Activated gamma-delta T cell (primary cell): Measurements from ENCODE around the gene RBM12.
A peak's percentile ranks its signal among the peaks of the same experiment; 100 is the strongest.
"Not testable (repeated sequence)": the region's sequence is repeated elsewhere in the genome, so short reads cannot be mapped to it uniquely, and the experiment has no call there.

Experiments used
- DNase-seq: peaks from one replicate; lab custom pipeline; 2025; lab: John Stamatoyannopoulos, UW
- total RNA-seq, 2 donors: gene quantifications; one replicate each; lab custom pipeline; 2026; lab: John Stamatoyannopoulos, UW

The RBM12 gene, protein sequence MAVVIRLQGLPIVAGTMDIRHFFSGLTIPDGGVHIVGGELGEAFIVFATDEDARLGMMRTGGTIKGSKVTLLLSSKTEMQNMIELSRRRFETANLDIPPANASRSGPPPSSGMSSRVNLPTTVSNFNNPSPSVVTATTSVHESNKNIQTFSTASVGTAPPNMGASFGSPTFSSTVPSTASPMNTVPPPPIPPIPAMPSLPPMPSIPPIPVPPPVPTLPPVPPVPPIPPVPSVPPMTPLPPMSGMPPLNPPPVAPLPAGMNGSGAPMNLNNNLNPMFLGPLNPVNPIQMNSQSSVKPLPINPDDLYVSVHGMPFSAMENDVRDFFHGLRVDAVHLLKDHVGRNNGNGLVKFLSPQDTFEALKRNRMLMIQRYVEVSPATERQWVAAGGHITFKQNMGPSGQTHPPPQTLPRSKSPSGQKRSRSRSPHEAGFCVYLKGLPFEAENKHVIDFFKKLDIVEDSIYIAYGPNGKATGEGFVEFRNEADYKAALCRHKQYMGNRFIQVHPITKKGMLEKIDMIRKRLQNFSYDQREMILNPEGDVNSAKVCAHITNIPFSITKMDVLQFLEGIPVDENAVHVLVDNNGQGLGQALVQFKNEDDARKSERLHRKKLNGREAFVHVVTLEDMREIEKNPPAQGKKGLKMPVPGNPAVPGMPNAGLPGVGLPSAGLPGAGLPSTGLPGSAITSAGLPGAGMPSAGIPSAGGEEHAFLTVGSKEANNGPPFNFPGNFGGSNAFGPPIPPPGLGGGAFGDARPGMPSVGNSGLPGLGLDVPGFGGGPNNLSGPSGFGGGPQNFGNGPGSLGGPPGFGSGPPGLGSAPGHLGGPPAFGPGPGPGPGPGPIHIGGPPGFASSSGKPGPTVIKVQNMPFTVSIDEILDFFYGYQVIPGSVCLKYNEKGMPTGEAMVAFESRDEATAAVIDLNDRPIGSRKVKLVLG
- total RNA-seq: 133 to 140 reads per million in 2 donors

DNA sequence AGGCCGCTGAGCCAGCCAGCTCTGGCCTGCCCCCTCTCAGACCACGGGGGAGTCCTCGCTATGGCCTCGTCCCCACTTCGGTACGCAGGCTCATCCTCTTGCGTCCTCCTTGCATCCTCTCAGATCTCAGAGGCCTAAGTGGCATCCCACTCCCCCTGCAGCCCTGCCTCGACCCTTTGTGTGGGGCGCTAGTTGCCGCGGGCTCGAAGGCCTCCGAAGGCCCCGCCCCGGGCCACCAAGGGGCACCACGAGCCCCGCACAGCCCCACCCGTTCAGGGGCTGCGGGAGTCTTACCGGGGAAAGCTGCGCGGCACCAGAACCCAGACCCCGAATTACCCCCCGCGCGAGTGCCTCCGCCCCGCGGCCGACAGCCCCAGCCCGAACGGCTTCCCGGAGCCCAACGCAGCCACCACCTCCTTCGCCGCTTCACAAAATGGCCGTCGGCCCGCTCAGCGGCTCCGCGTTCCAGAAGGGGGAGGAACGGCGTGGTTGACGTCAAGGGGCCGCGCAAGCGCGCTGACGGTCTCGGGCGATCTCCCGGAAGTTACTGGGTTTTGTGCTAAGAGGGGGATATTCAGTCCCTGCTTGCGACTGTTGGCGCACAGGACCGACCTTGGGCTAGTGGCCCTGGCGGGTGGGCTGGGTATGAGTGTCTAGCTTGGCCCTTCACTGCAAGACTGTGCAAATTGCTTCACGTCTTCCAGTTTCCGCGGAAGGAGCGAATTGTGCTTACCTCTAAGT is at the start of gene RBM12, which contains the start of gene CPNE1:
Gene RBM12 (minus strand): TSS at position 435 of the 741 bp plus-strand sequence. CDS start 9,578 bp downstream, outside the sequence.
Gene CPNE1 (minus strand): TSS at position 435 of the 741 bp plus-strand sequence. CDS start 31,977 bp downstream, outside the sequence.
- DNase-seq: peak; percentile 88

DNA sequence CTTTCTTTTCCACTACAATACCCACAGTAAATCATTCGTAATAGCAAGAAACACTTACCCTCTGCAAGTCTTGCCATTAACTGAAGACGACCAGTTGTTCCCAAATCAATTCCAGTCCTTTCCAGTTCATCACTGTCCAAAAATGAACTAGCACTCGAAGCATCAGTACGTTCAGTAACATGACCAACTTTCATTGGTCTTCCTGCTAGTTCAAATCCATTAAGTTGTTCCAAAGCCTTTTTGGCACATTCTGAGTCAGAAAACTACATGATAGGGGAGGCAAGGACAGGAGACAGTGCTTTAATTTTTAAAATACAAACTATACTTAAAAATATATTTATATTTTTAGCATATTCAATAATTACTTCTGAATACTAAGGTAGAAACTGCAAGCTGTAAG is 49.4 kb upstream of the RBM12 start:
- no peak for DNase-seq

DNA sequence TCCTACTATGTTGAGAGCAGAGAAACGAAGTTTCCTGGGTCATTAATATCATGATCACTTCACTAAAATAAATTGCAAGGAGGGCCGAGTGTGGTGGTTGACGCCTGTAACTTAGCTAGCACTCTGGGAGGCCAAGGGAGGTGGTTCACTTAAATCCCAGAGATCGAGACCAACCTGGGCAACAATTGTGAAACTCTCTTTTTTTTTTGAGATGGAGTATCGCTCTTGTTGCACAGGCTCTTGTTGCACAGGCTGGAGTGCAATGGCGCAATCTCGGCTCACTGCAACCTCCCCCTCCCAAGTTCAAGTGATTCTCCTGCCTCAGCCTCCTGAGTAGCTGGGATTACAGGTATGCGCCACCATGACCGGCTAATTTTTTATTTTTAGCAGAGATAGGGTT is 48.4 kb upstream of the RBM12 start:
- not testable (repeated sequence) for DNase-seq

GRCh38 chr20:35711588-35712209 is 47.0 kb upstream of the RBM12 start:
- DNase-seq: no peak

DNA sequence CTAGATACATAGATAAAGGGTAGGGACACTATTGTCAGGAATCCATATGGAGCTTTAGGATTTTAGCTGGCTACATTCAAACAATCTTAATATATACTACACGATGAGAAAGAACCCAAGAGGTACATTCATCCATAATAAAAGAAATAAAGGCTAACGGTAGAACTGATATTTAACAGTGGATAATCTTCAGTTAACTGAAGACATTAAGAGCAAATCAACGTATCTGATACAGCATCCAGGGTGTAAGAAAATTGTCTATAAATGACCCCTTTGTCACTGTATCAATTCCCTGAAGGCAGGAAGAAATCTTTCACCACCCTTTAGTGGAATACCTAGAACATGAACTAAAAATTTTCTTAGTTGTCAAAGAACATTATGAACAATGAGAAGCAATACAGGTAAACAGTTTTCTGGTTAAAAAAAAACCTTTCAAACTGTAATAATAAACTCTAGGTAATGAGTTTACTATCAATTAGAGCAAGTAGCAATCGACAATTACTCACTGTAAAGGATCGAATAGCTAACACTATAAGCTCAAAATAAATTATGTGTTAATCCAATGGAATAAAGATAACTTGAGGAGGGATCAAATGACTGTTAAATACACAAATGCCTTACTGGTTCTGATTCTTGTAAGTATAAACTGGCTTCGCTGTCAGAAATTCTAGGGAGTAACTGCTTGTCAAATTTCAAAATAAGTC is 46.3 kb upstream of the RBM12 start:
- no peak for DNase-seq

- no peak for DNase-seq
Measured at GRCh38 chr20:35710039-35710438, 45.3 kb upstream of the RBM12 start.

DNA sequence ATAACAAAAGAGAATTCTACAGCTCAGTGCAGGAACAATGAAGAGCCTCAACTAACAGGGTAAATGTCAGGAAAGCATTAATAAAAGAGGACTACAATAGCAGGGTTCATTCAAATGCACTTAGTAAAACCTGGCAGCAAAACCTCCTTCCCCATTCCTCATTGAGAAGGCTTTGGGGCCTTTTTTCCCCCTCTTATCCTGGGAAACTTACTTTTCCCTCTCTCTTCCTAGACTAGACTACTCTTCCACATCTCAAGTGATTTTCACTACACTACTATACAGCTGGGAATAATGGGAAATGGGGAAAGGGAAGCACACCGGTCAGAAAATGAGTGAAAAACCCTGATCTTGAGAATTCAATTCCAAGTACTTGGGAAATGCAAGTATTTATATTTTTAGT is 44.6 kb upstream of the RBM12 start:
- DNase-seq: no peak

- no peak for DNase-seq
Measured at GRCh38 chr20:35708502-35708901, 43.8 kb upstream of the RBM12 start.

GRCh38 chr20:35706591-35707529 is 42.2 kb upstream of the RBM12 start:
- DNase-seq: not testable (repeated sequence)

GRCh38 chr20:35705894-35706293 is 41.2 kb upstream of the RBM12 start:
- DNase-seq: not testable (repeated sequence)

- DNase-seq: no peak
Measured at GRCh38 chr20:35704514-35705261, 40.0 kb upstream of the RBM12 start.

DNA sequence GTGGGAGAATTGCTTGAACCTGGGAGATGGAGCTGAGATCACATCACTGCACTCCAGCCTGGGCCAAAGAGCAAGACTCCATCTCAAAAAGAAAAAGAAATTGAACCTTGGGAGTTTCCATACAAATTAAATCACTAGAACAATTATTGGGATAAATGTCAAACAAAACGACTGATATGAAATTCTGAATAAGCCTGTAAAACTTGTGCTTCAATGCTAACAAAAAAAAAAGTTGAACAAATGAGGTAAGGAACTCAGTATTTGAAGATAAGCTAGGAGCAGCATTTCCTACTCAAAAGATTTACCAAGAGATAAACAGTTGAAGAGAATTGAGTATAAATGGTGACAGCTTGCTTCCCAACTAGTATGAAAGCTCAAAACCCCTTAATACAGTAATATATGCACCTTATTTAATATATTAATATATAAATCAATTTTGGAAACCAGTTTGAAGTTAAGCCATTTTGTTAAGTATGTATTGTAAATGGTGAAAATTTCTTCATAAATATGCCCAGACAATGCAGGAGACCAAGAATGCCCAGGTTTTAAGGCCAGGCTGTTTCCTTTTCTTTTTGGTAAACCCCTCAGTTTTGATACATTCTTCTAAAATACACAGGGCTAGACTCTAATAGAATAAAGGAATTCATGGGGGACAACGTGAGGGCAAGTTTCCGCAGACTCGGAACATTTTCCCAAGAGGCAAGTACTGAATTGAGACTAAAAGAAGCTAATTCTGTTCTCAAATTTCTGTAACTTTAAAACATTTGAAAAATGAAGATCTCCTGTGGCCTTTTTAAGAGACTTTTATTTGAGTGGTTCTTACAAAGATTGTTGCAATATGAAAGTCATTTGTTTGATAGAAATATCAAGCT is 38.4 kb upstream of the RBM12 start:
- no peak for DNase-seq

- DNase-seq: no peak
Measured at GRCh38 chr20:35702051-35702823, 37.5 kb upstream of the RBM12 start.

GRCh38 chr20:35700625-35701148 is 36.0 kb upstream of the RBM12 start:
- DNase-seq: no peak

DNA sequence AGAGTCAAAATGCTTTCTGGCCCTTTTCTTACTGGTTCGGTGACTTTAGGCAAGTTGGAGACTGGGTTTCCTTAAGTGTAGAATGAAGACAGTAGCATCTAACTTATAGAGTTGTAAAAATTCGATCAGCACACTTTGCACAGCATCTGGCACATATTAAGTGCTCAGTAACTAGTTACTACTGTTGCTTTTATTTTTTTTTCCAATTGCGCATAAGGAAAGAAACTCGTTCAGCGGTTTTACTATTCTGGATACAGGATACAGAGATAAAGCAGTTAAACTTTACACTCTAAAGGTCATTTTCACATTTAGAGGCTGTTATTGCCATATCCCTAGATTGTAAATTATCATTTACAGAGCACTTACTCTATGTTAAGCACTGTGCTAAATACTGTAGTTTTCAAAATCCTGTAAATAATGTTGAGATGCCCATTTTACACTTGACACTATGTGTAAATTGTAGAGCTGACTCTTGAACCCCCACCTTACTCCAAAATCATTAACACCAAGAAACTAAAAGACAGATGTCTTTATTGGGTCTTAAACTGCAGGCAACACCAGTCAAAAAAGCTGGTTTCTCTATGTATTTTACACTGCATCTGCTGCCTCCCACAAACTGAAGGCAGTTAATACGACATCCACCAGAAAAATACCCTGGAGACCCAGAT is 35.4 kb upstream of the RBM12 start:
- no peak for DNase-seq
